OCI-LY7 (cell line): ENCODE measurements around the gene TM4SF4. TPM values are rescaled to one million over a fixed set of nuclear protein-coding genes. Genes with fewer than 3 reads are reported as not detected.

ENCODE experiments used
- Bru-seq: library from RNA; stranded (reverse); fragments of 400-500 nt; gene quantifications from one replicate; lab custom pipeline; 2021; lab: Mats Ljungman, UMichigan
- BruChase-seq, 2 experiments: library from RNA; stranded (reverse); fragments of 400-500 nt; gene quantifications; one replicate each; lab custom pipeline; 2021; lab: Mats Ljungman, UMichigan
- BruUV-seq: library from RNA; stranded (reverse); fragments of 400-500 nt; replicated peaks from 2 replicates; lab custom pipeline; 2021; lab: Mats Ljungman, UMichigan
- CTCF ChIA-PET: fragments of 300-600 bp; sonication (Branson Sonifier 250); formaldehyde crosslinking; loops from one replicate; lab custom pipeline; 2022; ENCODE audit warnings: antibody characterized with exemption; ENCODE audit not compliant: unreplicated experiment; lab: Charles Lee
- POLR2A ChIA-PET: fragments of 300-600 bp; sonication (Branson Sonifier 250); formaldehyde crosslinking; loops from one replicate; lab custom pipeline; 2022; ENCODE audit warnings: antibody characterized with exemption; lab: Charles Lee
- DNase-seq: peaks from one replicate; pipeline ENCODE4 v3.0.0-alpha.2; 2015; ENCODE audit warnings: low spot score
- H2AFZ ChIP-seq: fragments of 200-600 bp; sonication (generic), shearing (Covaris generic); 2 replicates; pipeline ENCODE4 v1.6.1; 2014; ENCODE audit warnings: mild to moderate bottlenecking, antibody characterized with exemption, low read length, moderate library complexity
- H3K27ac ChIP-seq: fragments of 200-600 bp; sonication (generic); 2 replicates; pipeline ENCODE4 v1.5.1; 2014; ENCODE audit warnings: mixed run types, low read depth, mild to moderate bottlenecking, moderate library complexity, low read length, inconsistent platforms; ENCODE audit not compliant: poor library complexity, severe bottlenecking
- H3K36me3 ChIP-seq: fragments of 200-600 bp; sonication (generic); 2 replicates; pipeline ENCODE4 v1.6.1; 2014; ENCODE audit warnings: mild to moderate bottlenecking, antibody characterized with exemption, low read length, moderate library complexity, mixed read lengths; ENCODE audit not compliant: insufficient read depth
- H3K4me1 ChIP-seq: fragments of 200-600 bp; sonication (generic); 2 replicates; pipeline ENCODE4 v1.5.1; 2014; ENCODE audit warnings: mild to moderate bottlenecking, low read length; ENCODE audit not compliant: insufficient read depth, poor library complexity, severe bottlenecking
- H3K4me2 ChIP-seq: fragments of 200-600 bp; sonication (generic); 2 replicates; pipeline ENCODE4 v1.6.1; 2014; ENCODE audit warnings: mild to moderate bottlenecking, low read length
- H3K4me3 ChIP-seq: fragments of 200-600 bp; sonication (generic); 2 replicates; pipeline ENCODE4 v1.5.1; 2014; ENCODE audit warnings: mild to moderate bottlenecking, low read depth, low read length; ENCODE audit not compliant: poor library complexity, severe bottlenecking
- H3K79me2 ChIP-seq: fragments of 200-600 bp; sonication (generic); 2 replicates; pipeline ENCODE4 v1.6.1; 2016; ENCODE audit warnings: low read depth, mild to moderate bottlenecking, low read length, moderate library complexity, mixed read lengths; ENCODE audit not compliant: insufficient read depth
- H3K9me2 ChIP-seq: fragments of 200-600 bp; sonication (generic); 2 replicates; pipeline ENCODE4 v1.6.1; 2016; ENCODE audit warnings: mild to moderate bottlenecking, low read length, mixed read lengths; ENCODE audit not compliant: insufficient read depth
- H3K9me3 ChIP-seq: fragments of 200-600 bp; sonication (generic); 2 replicates; pipeline ENCODE4 v1.6.1; 2014; ENCODE audit warnings: mild to moderate bottlenecking, mixed run types, low read length, mixed read lengths
- H4K20me1 ChIP-seq: fragments of 200-600 bp; sonication (generic); 2 replicates; pipeline ENCODE4 v1.6.1; 2014; ENCODE audit warnings: mild to moderate bottlenecking, antibody characterized with exemption, low read length, moderate library complexity, mixed read lengths; ENCODE audit not compliant: insufficient read depth
- EZH2phosphoT487 ChIP-seq: fragments of 200-600 bp; sonication (generic); IDR thresholded peaks from 2 replicates; pipeline ENCODE4 v1.6.1; 2018; ENCODE audit warnings: low read depth, borderline replicate concordance, mild to moderate bottlenecking, mixed run types, antibody characterized with exemption, low read length, moderate library complexity, mixed read lengths
- intact Hi-C: fragments of 100-400 bp; cut with micrococcal nuclease; formaldehyde crosslinking; loops from one replicate; pipeline ENCODE4 v1.10.0; 2022; ENCODE audit not compliant: unreplicated experiment
- long read RNA-seq: library from polyadenylated mRNA; stranded (forward); transcript quantifications from one replicate; pipeline ENCODE4 v2.0.0, GENCODE V29; 2022
- total RNA-seq, 2 experiments: library from RNA; depleted of rRNA in 1 of 2; stranded (reverse); fragments of >200 nt in 1 of 2; shearing (Covaris generic) in 1 of 2; gene quantifications; 2 replicates each; pipeline ENCODE4 v1.2.3, GENCODE V29; 2014 to 2022
- TF ChIP-seq, protein P1 (sequence below): fragments of 200-600 bp; sonication (generic); conservative IDR thresholded peaks from 2 replicates; pipeline ENCODE4 v1.5.1; 2014; ENCODE audit warnings: mild to moderate bottlenecking, antibody characterized with exemption, low read length, moderate library complexity, mixed read lengths

The TM4SF4 gene, protein sequence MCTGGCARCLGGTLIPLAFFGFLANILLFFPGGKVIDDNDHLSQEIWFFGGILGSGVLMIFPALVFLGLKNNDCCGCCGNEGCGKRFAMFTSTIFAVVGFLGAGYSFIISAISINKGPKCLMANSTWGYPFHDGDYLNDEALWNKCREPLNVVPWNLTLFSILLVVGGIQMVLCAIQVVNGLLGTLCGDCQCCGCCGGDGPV
- not detected in 2 replicates for total RNA-seq (2014; rRNA removed; shearing (Covaris generic))
- not detected in 2 replicates for total RNA-seq (2022)
- Bru-seq, nascent RNA = not detected
- BruChase-seq, experiment 1, labeled RNA remaining after a 6-hour chase = not detected
- BruChase-seq, experiment 2, labeled RNA remaining after a 2-hour chase = not detected
- long read RNA-seq = 0 reads

DNA sequence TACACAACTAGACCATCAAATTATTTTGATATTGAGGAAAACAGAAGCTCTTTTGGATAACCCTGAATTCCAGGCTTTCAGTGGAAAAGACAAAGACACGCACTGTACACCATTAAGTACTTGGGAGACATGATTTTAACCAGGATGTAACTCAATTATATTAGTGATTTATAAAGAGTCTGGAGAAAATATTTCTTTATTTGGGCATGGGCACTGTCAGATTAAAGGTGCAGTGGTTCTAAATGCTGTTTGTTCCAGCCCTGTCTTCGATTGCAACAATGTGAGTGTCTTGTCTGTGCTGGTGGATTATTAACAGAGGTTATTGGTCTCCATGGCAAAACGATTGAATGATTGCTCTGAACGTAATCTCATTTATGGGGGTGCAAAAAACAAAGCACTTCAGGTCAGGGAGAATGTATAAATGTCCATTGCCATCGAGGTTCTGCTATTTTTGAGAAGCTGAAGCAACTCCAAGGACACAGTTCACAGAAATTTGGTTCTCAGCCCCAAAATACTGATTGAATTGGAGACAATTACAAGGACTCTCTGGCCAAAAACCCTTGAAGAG is at the start of gene TM4SF4:
TSS of gene TM4SF4 (plus strand) at position 448 of the 568 bp plus-strand sequence. CDS start 181 bp downstream, outside the sequence.
- no peak within 1 kb of the TSS for H2AFZ ChIP-seq
- BruUV-seq = no TSS peak
- no peak within 1 kb of the TSS for H3K4me3 ChIP-seq
- intact Hi-C loops = no loop called here
- H3K36me3 ChIP-seq = no peaks in the 10 kb centered on the region
- no peak within 1 kb of the TSS for H3K4me2 ChIP-seq
- no peaks in the 10 kb centered on the region for H3K9me3 ChIP-seq
- H3K79me2 ChIP-seq = no peaks in the 10 kb centered on the region
- DNase-seq = no peak
- H3K4me1 ChIP-seq = no peaks in the 10 kb centered on the region
- TF ChIP-seq EZH2phosphoT487 = no peak
- TF ChIP-seq, protein P1, sequence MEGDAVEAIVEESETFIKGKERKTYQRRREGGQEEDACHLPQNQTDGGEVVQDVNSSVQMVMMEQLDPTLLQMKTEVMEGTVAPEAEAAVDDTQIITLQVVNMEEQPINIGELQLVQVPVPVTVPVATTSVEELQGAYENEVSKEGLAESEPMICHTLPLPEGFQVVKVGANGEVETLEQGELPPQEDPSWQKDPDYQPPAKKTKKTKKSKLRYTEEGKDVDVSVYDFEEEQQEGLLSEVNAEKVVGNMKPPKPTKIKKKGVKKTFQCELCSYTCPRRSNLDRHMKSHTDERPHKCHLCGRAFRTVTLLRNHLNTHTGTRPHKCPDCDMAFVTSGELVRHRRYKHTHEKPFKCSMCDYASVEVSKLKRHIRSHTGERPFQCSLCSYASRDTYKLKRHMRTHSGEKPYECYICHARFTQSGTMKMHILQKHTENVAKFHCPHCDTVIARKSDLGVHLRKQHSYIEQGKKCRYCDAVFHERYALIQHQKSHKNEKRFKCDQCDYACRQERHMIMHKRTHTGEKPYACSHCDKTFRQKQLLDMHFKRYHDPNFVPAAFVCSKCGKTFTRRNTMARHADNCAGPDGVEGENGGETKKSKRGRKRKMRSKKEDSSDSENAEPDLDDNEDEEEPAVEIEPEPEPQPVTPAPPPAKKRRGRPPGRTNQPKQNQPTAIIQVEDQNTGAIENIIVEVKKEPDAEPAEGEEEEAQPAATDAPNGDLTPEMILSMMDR = no peak
- POLR2A ChIA-PET = interaction anchor here (1.0 kb wide), 1 partner anchor 12 kb away, joined by 4 read pairs; no protein-coding TSS in a partner anchor
- CTCF ChIA-PET = no interaction called here
- no peaks in the 10 kb centered on the region for H3K9me2 ChIP-seq
- no peaks in the 10 kb centered on the region for H4K20me1 ChIP-seq
- no peak within 1 kb of the TSS for H3K27ac ChIP-seq

DNA sequence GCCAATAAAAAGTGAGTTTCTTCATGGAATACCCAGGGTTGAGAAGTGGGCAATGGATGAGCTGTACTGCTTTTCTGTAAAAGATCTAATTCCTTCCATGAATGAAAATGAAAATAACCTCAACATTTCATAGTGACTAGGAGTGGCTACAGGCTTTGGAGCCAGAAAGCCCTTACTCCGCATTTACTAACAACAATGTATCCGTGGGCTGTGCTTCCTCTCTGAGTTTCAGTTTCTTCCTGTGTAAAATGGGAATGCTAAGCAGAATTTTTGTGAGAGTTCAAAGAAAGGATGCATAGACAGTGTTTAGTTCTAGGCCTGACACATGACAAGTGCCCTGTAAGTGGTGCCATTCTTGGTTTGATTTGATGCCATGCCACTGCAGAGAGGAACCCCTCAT is 49.6 kb upstream of the TM4SF4 start:
- Histone ChIP-seq H3K9me3 (no peaks in the 10 kb centered on the region), H2AFZ (no peak overlapping the region), H3K27ac (no peak overlapping the region), H3K4me1 (no peaks in the 10 kb centered on the region), H3K36me3 (no peaks in the 10 kb centered on the region), H3K79me2 (no peaks in the 10 kb centered on the region), H3K4me2 (no peak overlapping the region), H4K20me1 (no peaks in the 10 kb centered on the region), H3K4me3 (no peak overlapping the region), H3K9me2 (no peaks in the 10 kb centered on the region)
- intact Hi-C loops = no loop called here
- no TSS peak for BruUV-seq
- POLR2A ChIA-PET = no interaction called here
- no peak for DNase-seq
- CTCF ChIA-PET = no interaction called here
- TF ChIP-seq, protein P1 = no peak

DNA sequence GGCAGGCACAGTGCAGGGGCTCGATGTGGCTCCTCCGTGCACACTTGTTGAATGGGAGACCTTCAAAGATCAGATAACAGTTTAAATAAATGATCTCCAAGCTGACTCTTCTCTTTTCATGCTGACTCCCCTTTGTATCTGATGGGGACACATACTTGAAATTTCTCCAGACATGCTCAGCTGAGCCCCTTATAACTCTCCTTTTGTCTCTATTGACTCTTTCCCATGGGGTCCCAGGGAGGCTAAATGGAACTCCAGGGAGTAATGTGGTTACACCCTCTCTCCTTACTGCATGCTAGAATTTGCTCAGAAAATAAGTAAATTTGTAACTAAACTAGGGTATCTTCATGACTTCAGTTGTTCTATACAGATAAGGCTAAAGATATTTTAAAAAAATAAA is 48.2 kb upstream of the TM4SF4 start:
- TF ChIP-seq, protein P1 = no peak
- TF ChIP-seq EZH2phosphoT487 = no peak
- Histone ChIP-seq H3K27ac (no peak overlapping the region), H3K9me2 (no peaks in the 10 kb centered on the region), H3K4me1 (no peaks in the 10 kb centered on the region), H3K4me3 (no peak overlapping the region), H3K79me2 (no peaks in the 10 kb centered on the region), H3K9me3 (no peaks in the 10 kb centered on the region), H3K36me3 (no peaks in the 10 kb centered on the region), H2AFZ (no peak overlapping the region), H3K4me2 (no peak overlapping the region), H4K20me1 (no peaks in the 10 kb centered on the region)
- ChIA-PET POLR2A (no interaction called here), CTCF (no interaction called here)
- no peak for DNase-seq
- BruUV-seq = no TSS peak
- intact Hi-C loops = no loop called here
